HEK293 (cell line): ENCODE results near the gene CRELD1.
A peak's percentile ranks its signal among the peaks of the same experiment; 100 is the strongest.

ENCODE experiments used
- GLI2 ChIP-seq: fragments of 450-650 bp; formaldehyde crosslinking; IDR thresholded peaks from 2 replicates; pipeline ENCODE4; 2017; ENCODE audit warnings: missing biosample characterization, missing genetic modification characterization, low read depth, borderline replicate concordance
- KLF8 ChIP-seq: fragments of 450-650 bp; formaldehyde crosslinking; IDR thresholded peaks from 2 replicates; pipeline ENCODE4 v1.5.1; 2016; ENCODE audit warnings: missing biosample characterization, missing genetic modification characterization
- KLF9 ChIP-seq: fragments of 450-650 bp; formaldehyde crosslinking; IDR thresholded peaks from 2 replicates; pipeline ENCODE4 v1.5.1; 2016; ENCODE audit warnings: missing biosample characterization, missing genetic modification characterization, low read depth
- PRDM1 ChIP-seq: fragments of 450-650 bp; formaldehyde crosslinking; IDR thresholded peaks from 2 replicates; pipeline ENCODE4; 2016; ENCODE audit warnings: missing biosample characterization, missing genetic modification characterization
- SP2 ChIP-seq: fragments of 450-650 bp; formaldehyde crosslinking; IDR thresholded peaks from 2 replicates; pipeline ENCODE4 v1.5.1; 2016; ENCODE audit warnings: missing biosample characterization, missing genetic modification characterization
- YY1 ChIP-seq: fragments of 450-650 bp; formaldehyde crosslinking; IDR thresholded peaks from 2 replicates; pipeline ENCODE4 v1.5.1; 2018; ENCODE audit warnings: missing biosample characterization, missing genetic modification characterization
- ZBTB21 ChIP-seq: fragments of 450-650 bp; formaldehyde crosslinking; IDR thresholded peaks from 2 replicates; pipeline ENCODE4 v1.5.1; 2017; ENCODE audit warnings: missing biosample characterization, missing genetic modification characterization
- ZBTB8A ChIP-seq: fragments of 450-650 bp; formaldehyde crosslinking; IDR thresholded peaks from 2 replicates; pipeline ENCODE4 v1.5.1; 2016; ENCODE audit warnings: missing biosample characterization, missing genetic modification characterization
- ZNF16 ChIP-seq: fragments of 450-650 bp; formaldehyde crosslinking; IDR thresholded peaks from 2 replicates; pipeline ENCODE4 v1.5.1; 2016; ENCODE audit warnings: low read depth, missing biosample characterization, missing genetic modification characterization
- ZNF239 ChIP-seq: fragments of 450-650 bp; formaldehyde crosslinking; IDR thresholded peaks from 2 replicates; pipeline ENCODE4 v1.5.1; 2016; ENCODE audit warnings: missing biosample characterization, missing genetic modification characterization
- ZNF366 ChIP-seq: fragments of 450-650 bp; formaldehyde crosslinking; conservative IDR thresholded peaks from 2 replicates; pipeline ENCODE4 v1.5.1; 2016; ENCODE audit warnings: missing biosample characterization, missing genetic modification characterization
- ZNF394 ChIP-seq: fragments of 450-650 bp; formaldehyde crosslinking; IDR thresholded peaks from 2 replicates; pipeline ENCODE4 v1.5.1; 2016; ENCODE audit warnings: missing biosample characterization, missing genetic modification characterization, mild to moderate bottlenecking, moderate library complexity, borderline replicate concordance
- ZNF423 ChIP-seq: fragments of 450-650 bp; formaldehyde crosslinking; IDR thresholded peaks from 2 replicates; pipeline ENCODE4 v1.5.1; 2016; ENCODE audit warnings: missing biosample characterization, missing genetic modification characterization
- ZNF473 ChIP-seq: fragments of 450-650 bp; formaldehyde crosslinking; IDR thresholded peaks from 2 replicates; pipeline ENCODE4 v1.5.1; 2017; ENCODE audit warnings: missing biosample characterization, missing genetic modification characterization
- ZNF561 ChIP-seq: fragments of 450-650 bp; IDR thresholded peaks from 2 replicates; pipeline ENCODE4 v1.5.1; 2018; ENCODE audit warnings: missing biosample characterization, missing genetic modification characterization, borderline replicate concordance
- ZNF623 ChIP-seq: fragments of 450-650 bp; formaldehyde crosslinking; IDR thresholded peaks from 2 replicates; pipeline ENCODE4 v1.5.1; 2016; ENCODE audit warnings: missing biosample characterization, missing genetic modification characterization
- ZSCAN30 ChIP-seq: fragments of 450-650 bp; IDR thresholded peaks from 2 replicates; pipeline ENCODE4 v1.5.1; 2018; ENCODE audit warnings: missing biosample characterization, mild to moderate bottlenecking, missing genetic modification characterization, moderate library complexity
- TF ChIP-seq, protein P1 (sequence below): fragments of 450-650 bp; formaldehyde crosslinking; IDR thresholded peaks from 2 replicates; pipeline ENCODE4 v1.5.1; 2017; ENCODE audit warnings: missing biosample characterization, mild to moderate bottlenecking, missing genetic modification characterization, moderate library complexity
- TF ChIP-seq, protein P2 (sequence below): fragments of 450-650 bp; formaldehyde crosslinking; IDR thresholded peaks from 2 replicates; pipeline ENCODE4 v1.5.1; 2016; ENCODE audit warnings: missing biosample characterization, missing genetic modification characterization
- TF ChIP-seq, protein P3 (sequence below): fragments of 450-650 bp; IDR thresholded peaks from 2 replicates; pipeline ENCODE4 v1.5.1; 2018; ENCODE audit warnings: missing biosample characterization, missing genetic modification characterization
- TF ChIP-seq, protein P4 (sequence below): fragments of 450-650 bp; formaldehyde crosslinking; IDR thresholded peaks from 2 replicates; pipeline ENCODE4; 2016; ENCODE audit warnings: missing biosample characterization, missing genetic modification characterization
- TF ChIP-seq, protein P5 (sequence below): fragments of 450-650 bp; formaldehyde crosslinking; IDR thresholded peaks from 2 replicates; pipeline ENCODE4 v1.5.1; 2016; ENCODE audit warnings: missing biosample characterization, missing genetic modification characterization
- TF ChIP-seq, protein P6 (sequence below): fragments of 450-650 bp; formaldehyde crosslinking; IDR thresholded peaks from 2 replicates; pipeline ENCODE4 v1.5.1; 2016; ENCODE audit warnings: missing biosample characterization, missing genetic modification characterization
- TF ChIP-seq, protein P7 (sequence below): fragments of 450-650 bp; formaldehyde crosslinking; IDR thresholded peaks from 2 replicates; pipeline ENCODE4 v1.5.1; 2016; ENCODE audit warnings: missing biosample characterization, missing genetic modification characterization

CRELD1 gene

DNA sequence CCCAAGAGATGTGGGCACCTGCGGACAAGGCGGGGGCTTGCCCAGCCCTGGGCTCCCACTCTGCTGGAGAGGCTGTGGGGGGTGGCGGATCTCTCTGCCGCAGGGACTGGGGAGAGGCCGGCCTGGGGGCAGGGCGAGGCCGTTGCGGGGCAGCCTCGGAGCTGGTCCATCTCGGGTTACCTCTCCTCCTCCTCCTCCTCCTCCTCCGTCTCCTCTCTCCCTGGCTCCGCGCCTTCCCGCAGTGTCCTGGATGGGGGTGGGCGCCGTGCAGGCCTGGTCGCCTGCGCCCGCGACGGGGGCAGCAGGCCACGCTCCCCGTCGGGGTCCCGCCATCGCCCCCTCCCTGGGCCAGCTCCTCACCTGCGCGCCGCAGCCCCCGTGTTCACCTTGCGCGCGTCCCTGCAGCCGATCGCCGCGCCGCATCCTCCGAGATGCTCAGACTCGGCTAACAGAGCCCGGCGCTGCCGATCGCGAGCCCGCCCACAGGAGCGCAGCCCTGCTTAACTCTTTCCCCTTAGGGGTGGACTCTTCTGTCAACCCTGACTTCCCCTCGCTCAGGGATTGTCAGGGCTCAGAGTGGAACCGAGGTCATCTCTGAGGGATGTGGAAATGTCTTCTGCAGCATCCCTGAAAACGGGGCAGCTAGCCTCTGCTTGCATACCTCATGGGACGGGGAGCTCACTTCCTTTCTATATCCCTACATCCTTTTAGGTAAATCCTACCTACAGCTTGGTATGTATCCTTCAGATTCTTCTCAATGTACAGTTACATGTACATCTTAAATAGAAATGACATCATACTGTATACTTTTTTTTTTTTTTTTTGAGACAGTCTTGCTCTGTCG lies 18.6 kb downstream of the CRELD1 start, which contains the start of gene PRRT3 (continued):
- TF ChIP-seq, protein P1, sequence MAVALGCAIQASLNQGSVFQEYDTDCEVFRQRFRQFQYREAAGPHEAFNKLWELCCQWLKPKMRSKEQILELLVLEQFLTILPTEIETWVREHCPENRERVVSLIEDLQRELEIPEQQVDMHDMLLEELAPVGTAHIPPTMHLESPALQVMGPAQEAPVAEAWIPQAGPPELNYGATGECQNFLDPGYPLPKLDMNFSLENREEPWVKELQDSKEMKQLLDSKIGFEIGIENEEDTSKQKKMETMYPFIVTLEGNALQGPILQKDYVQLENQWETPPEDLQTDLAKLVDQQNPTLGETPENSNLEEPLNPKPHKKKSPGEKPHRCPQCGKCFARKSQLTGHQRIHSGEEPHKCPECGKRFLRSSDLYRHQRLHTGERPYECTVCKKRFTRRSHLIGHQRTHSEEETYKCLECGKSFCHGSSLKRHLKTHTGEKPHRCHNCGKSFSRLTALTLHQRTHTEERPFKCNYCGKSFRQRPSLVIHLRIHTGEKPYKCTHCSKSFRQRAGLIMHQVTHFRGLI (tag by site-specific recombination) = 0 out of 2 replicates have a peak, but pooled peaks have one; percentile 21
- TF ChIP-seq, protein P2, sequence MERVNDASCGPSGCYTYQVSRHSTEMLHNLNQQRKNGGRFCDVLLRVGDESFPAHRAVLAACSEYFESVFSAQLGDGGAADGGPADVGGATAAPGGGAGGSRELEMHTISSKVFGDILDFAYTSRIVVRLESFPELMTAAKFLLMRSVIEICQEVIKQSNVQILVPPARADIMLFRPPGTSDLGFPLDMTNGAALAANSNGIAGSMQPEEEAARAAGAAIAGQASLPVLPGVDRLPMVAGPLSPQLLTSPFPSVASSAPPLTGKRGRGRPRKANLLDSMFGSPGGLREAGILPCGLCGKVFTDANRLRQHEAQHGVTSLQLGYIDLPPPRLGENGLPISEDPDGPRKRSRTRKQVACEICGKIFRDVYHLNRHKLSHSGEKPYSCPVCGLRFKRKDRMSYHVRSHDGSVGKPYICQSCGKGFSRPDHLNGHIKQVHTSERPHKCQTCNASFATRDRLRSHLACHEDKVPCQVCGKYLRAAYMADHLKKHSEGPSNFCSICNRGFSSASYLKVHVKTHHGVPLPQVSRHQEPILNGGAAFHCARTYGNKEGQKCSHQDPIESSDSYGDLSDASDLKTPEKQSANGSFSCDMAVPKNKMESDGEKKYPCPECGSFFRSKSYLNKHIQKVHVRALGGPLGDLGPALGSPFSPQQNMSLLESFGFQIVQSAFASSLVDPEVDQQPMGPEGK (tag by site-specific recombination) = peak; percentile 72
- TF ChIP-seq ZNF561 (tag by site-specific recombination) (0 out of 2 replicates have a peak, but pooled peaks have one; percentile 63), KLF8 (tag by site-specific recombination) (peak; percentile 79), GLI2 (tag by site-specific recombination) (no peak), ZBTB8A (peak; percentile 61), YY1 (tag by site-specific recombination) (0 out of 2 replicates have a peak, but pooled peaks have one; percentile 13), ZSCAN30 (tag by site-specific recombination) (0 out of 2 replicates have a peak, but pooled peaks have one; percentile 44), ZNF16 (tag by site-specific recombination) (peak; percentile 17; the same call in 1 of the 2 replicates), ZNF473 (no peak), PRDM1 (tag by site-specific recombination) (no peak), ZNF239 (tag by site-specific recombination) (peak; percentile 40; the same call in 1 of the 2 replicates), ZNF423 (tag by site-specific recombination) (no peak), KLF9 (tag by site-specific recombination) (peak; percentile 53), ZNF366 (peak; percentile 48; the same call in 1 of the 2 replicates), ZBTB21 (tag by site-specific recombination) (peak; percentile 48; the same call in 1 of the 2 replicates), ZNF623 (tag by site-specific recombination) (0 out of 2 replicates have a peak, but pooled peaks have one; percentile 29), SP2 (peak; percentile 45), ZNF394 (tag by site-specific recombination) (peak; percentile 36; the same call in 1 of the 2 replicates)
- TF ChIP-seq, protein P3, sequence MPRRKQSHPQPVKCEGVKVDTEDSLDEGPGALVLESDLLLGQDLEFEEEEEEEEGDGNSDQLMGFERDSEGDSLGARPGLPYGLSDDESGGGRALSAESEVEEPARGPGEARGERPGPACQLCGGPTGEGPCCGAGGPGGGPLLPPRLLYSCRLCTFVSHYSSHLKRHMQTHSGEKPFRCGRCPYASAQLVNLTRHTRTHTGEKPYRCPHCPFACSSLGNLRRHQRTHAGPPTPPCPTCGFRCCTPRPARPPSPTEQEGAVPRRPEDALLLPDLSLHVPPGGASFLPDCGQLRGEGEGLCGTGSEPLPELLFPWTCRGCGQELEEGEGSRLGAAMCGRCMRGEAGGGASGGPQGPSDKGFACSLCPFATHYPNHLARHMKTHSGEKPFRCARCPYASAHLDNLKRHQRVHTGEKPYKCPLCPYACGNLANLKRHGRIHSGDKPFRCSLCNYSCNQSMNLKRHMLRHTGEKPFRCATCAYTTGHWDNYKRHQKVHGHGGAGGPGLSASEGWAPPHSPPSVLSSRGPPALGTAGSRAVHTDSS (tag by site-specific recombination) = peak; percentile 80
- TF ChIP-seq, protein P4, sequence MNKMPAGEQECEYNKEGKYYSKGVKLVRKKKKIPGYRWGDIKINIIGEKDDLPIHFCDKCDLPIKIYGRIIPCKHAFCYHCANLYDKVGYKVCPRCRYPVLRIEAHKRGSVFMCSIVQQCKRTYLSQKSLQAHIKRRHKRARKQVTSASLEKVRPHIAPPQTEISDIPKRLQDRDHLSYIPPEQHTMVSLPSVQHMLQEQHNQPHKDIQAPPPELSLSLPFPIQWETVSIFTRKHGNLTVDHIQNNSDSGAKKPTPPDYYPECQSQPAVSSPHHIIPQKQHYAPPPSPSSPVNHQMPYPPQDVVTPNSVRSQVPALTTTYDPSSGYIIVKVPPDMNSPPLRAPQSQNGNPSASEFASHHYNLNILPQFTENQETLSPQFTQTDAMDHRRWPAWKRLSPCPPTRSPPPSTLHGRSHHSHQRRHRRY = no peak
- TF ChIP-seq, protein P5, sequence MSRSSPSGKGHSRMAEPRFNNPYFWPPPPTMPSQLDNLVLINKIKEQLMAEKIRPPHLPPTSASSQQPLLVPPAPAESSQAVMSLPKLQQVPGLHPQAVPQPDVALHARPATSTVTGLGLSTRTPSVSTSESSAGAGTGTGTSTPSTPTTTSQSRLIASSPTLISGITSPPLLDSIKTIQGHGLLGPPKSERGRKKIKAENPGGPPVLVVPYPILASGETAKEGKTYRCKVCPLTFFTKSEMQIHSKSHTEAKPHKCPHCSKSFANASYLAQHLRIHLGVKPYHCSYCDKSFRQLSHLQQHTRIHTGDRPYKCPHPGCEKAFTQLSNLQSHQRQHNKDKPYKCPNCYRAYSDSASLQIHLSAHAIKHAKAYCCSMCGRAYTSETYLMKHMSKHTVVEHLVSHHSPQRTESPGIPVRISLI (tag by site-specific recombination) = peak; percentile 66; the same call in 1 of the 2 replicates
- TF ChIP-seq, protein P6, sequence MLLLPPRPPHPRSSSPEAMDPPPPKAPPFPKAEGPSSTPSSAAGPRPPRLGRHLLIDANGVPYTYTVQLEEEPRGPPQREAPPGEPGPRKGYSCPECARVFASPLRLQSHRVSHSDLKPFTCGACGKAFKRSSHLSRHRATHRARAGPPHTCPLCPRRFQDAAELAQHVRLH (tag by site-specific recombination) = peak; percentile 100
- TF ChIP-seq, protein P7, sequence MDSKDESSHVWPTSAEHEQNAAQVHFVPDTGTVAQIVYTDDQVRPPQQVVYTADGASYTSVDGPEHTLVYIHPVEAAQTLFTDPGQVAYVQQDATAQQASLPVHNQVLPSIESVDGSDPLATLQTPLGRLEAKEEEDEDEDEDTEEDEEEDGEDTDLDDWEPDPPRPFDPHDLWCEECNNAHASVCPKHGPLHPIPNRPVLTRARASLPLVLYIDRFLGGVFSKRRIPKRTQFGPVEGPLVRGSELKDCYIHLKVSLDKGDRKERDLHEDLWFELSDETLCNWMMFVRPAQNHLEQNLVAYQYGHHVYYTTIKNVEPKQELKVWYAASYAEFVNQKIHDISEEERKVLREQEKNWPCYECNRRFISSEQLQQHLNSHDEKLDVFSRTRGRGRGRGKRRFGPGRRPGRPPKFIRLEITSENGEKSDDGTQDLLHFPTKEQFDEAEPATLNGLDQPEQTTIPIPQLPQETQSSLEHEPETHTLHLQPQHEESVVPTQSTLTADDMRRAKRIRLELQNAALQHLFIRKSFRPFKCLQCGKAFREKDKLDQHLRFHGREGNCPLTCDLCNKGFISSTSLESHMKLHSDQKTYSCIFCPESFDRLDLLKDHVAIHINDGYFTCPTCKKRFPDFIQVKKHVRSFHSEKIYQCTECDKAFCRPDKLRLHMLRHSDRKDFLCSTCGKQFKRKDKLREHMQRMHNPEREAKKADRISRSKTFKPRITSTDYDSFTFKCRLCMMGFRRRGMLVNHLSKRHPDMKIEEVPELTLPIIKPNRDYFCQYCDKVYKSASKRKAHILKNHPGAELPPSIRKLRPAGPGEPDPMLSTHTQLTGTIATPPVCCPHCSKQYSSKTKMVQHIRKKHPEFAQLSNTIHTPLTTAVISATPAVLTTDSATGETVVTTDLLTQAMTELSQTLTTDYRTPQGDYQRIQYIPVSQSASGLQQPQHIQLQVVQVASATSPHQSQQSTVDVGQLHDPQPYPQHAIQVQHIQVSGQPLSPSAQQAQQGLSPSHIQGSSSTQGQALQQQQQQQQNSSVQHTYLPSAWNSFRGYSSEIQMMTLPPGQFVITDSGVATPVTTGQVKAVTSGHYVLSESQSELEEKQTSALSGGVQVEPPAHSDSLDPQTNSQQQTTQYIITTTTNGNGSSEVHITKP (tag by site-specific recombination) = peak; percentile 96
